SK-N-SH (cell line): Measurements from ENCODE around the gene IPO8. TPM values are rescaled to one million over a fixed set of nuclear protein-coding genes. Genes with fewer than 3 reads are reported as not detected.
"Not testable (repeated sequence)": the region's sequence is repeated elsewhere in the genome, so short reads cannot be mapped to it uniquely, and the experiment has no call there.

Experiments
- CTCF ChIA-PET: fragments of 300-600, 350-600 bp; formaldehyde crosslinking; extraction: SDS; loops from one replicate; lab custom pipeline; 2021; lab: Yijun Ruan, JAX
- POLR2A ChIA-PET: fragments of 350-600 bp; sonication (Branson Sonifier 250); formaldehyde crosslinking; extraction: SDS; loops from one replicate; lab custom pipeline; 2020; ENCODE audit warnings: antibody characterized with exemption, inconsistent platforms; lab: Yijun Ruan, JAX
- DNase-seq: peaks from one replicate; pipeline ENCODE4 v3.0.0; 2012
- H2AFZ ChIP-seq: fragments of 200-600 bp; sonication (generic); 2 replicates; pipeline ENCODE4 v1.8.1; 2016; ENCODE audit warnings: antibody characterized with exemption, mild to moderate bottlenecking, low read depth
- H3F3A ChIP-seq: fragments of 200-600 bp; sonication (generic); replicated peaks from 2 replicates; pipeline ENCODE3; 2016; ENCODE audit warnings: antibody characterized with exemption, mild to moderate bottlenecking; ENCODE audit not compliant: insufficient read depth
- H3K27ac ChIP-seq, 2 experiments: fragments of 200-500 bp in 1 of 2; fragments of 200-600 bp in 1 of 2; sonication (Bioruptor generic) in 1 of 2; sonication (generic), shearing (Covaris generic) in 1 of 2; 2 replicates each; pipeline versions ENCODE4 v1.5.1 to v1.6.1; 2014 to 2016; ENCODE audit warnings: low read depth in 2 of 2, inconsistent platforms in 1 of 2, low read length in 1 of 2, mild to moderate bottlenecking in 1 of 2, mixed read lengths in 1 of 2
- H3K27me3 ChIP-seq: fragments of 200-600 bp; sonication (generic), shearing (Covaris generic); 2 replicates; pipeline ENCODE4 v1.6.1; 2016; ENCODE audit warnings: mixed run types; ENCODE audit not compliant: insufficient read depth
- H3K36me3 ChIP-seq, 2 experiments: fragments of 200-500 bp in 1 of 2; fragments of 200-600 bp in 1 of 2; sonication (Bioruptor generic) in 1 of 2; sonication (generic) in 1 of 2; replicated peaks in 1 of 2; 2 replicates each; pipeline versions ENCODE3 to v1.5.1; 2014 to 2016; ENCODE audit warnings: low read length in 1 of 2, mild to moderate bottlenecking in 1 of 2; ENCODE audit not compliant: insufficient read depth in 2 of 2, control insufficient read depth in 1 of 2
- H3K4me1 ChIP-seq, 2 experiments: fragments of 200-500 bp in 1 of 2; fragments of 200-600 bp in 1 of 2; sonication (Bioruptor generic) in 1 of 2; sonication (generic), shearing (Covaris generic) in 1 of 2; 2 replicates each; pipeline versions ENCODE4 v1.5.1 to v1.6.1; 2014 to 2016; ENCODE audit warnings: low read depth in 1 of 2, low read length in 1 of 2, mixed run types in 1 of 2; ENCODE audit not compliant: insufficient read depth in 2 of 2, control insufficient read depth in 1 of 2
- H3K4me2 ChIP-seq: fragments of 200-600 bp; sonication (generic), shearing (Covaris generic); 2 replicates; pipeline ENCODE4 v1.6.1; 2017; ENCODE audit warnings: mixed run types
- H3K4me3 ChIP-seq, 2 experiments: fragments of 200-500 bp in 1 of 2; fragments of 200-600 bp in 1 of 2; sonication (Bioruptor generic) in 1 of 2; sonication (generic), shearing (Covaris generic) in 1 of 2; 2 replicates each; pipeline versions ENCODE4 v1.5.1 to v1.8.1; 2014 to 2016; ENCODE audit warnings: low read depth in 2 of 2, inconsistent platforms in 1 of 2, low read length in 1 of 2, mild to moderate bottlenecking in 1 of 2, mixed read lengths in 1 of 2, moderate library complexity in 1 of 2
- H3K79me2 ChIP-seq: fragments of 200-600 bp; sonication (generic); 2 replicates; pipeline ENCODE4 v1.8.1; 2017; ENCODE audit warnings: mild to moderate bottlenecking; ENCODE audit not compliant: insufficient read depth
- H3K9ac ChIP-seq: fragments of 200-600 bp; sonication (generic); 2 replicates; pipeline ENCODE4 v1.6.1; 2017; ENCODE audit warnings: mixed run types
- H3K9me2 ChIP-seq: fragments of 200-600 bp; sonication (generic); 2 replicates; pipeline ENCODE4 v1.6.1; 2017; ENCODE audit warnings: mixed run types
- H3K9me3 ChIP-seq: fragments of 200-600 bp; sonication (generic); 2 replicates; pipeline ENCODE4 v1.6.1; 2017; ENCODE audit warnings: mixed run types, mild to moderate bottlenecking, moderate library complexity
- H4K20me1 ChIP-seq: fragments of 200-600 bp; sonication (generic); 2 replicates; pipeline ENCODE4 v1.6.1; 2017; ENCODE audit warnings: mild to moderate bottlenecking, mixed run types; ENCODE audit not compliant: insufficient read depth
- CHD2 ChIP-seq: fragments of 150-350 bp; IDR thresholded peaks from 2 replicates; pipeline ENCODE4 v1.6.1; 2018; ENCODE audit warnings: low read length; ENCODE audit not compliant: partially characterized antibody
- ELF1 ChIP-seq: IDR thresholded peaks from 2 replicates; pipeline ENCODE4 v1.4.0; 2012
- FOSL2 ChIP-seq: IDR thresholded peaks from 2 replicates; pipeline ENCODE4 v1.4.0; 2012; ENCODE audit warnings: low read depth, mild to moderate bottlenecking, moderate library complexity, borderline replicate concordance
- FOXJ3 ChIP-seq: sonication (generic); formaldehyde crosslinking; IDR thresholded peaks from 2 replicates; pipeline ENCODE4 v1.5.1; 2020; ENCODE audit warnings: mild to moderate bottlenecking, missing genetic modification reagents
- FOXM1 ChIP-seq: IDR thresholded peaks from 2 replicates; pipeline ENCODE4 v1.4.0; 2012; ENCODE audit warnings: low read depth, mild to moderate bottlenecking
- GABPA ChIP-seq: IDR thresholded peaks from 2 replicates; pipeline ENCODE4 v1.4.0; 2012; ENCODE audit warnings: low read depth, mild to moderate bottlenecking
- GATA2 ChIP-seq: sonication (generic); formaldehyde crosslinking; IDR thresholded peaks from 2 replicates; pipeline ENCODE4 v1.5.0; 2020; ENCODE audit warnings: mild to moderate bottlenecking, missing genetic modification reagents
- MAX ChIP-seq: IDR thresholded peaks from 2 replicates; pipeline ENCODE4 v1.4.0; 2012; ENCODE audit warnings: low read depth
- MEF2A ChIP-seq: IDR thresholded peaks from 2 replicates; pipeline ENCODE4 v1.4.0; 2012; ENCODE audit warnings: low read depth, borderline replicate concordance
- MXI1 ChIP-seq: IDR thresholded peaks from 2 replicates; pipeline ENCODE4 v1.6.1; 2012; ENCODE audit warnings: mild to moderate bottlenecking, low read depth, low read length, improper control_type of control experiment
- NFIC ChIP-seq: IDR thresholded peaks from 2 replicates; pipeline ENCODE4 v1.4.0; 2012; ENCODE audit warnings: borderline replicate concordance
- POLR2AphosphoS5 ChIP-seq: IDR thresholded peaks from 2 replicates; pipeline ENCODE4 v1.6.1; 2012; ENCODE audit warnings: low read depth, low read length
- RCOR1 ChIP-seq: fragments of 150-350 bp; IDR thresholded peaks from 2 replicates; pipeline ENCODE4 v1.6.1; 2017; ENCODE audit warnings: antibody characterized with exemption, low read length
- REST ChIP-seq: IDR thresholded peaks from 2 replicates; pipeline ENCODE4 v1.6.1; 2012; ENCODE audit warnings: mild to moderate bottlenecking, low read depth, low read length, moderate library complexity
- RFX5 ChIP-seq: IDR thresholded peaks from 2 replicates; pipeline ENCODE4 v1.6.1; 2012; ENCODE audit warnings: mild to moderate bottlenecking, improper control_type of control experiment, low read length
- RXRA ChIP-seq: IDR thresholded peaks from 2 replicates; pipeline ENCODE4 v1.4.0; 2012; ENCODE audit warnings: low read depth, mild to moderate bottlenecking, borderline replicate concordance
- USF2 ChIP-seq: fragments of 150-350 bp; IDR thresholded peaks from 2 replicates; pipeline ENCODE4 v1.6.1; 2017; ENCODE audit warnings: antibody characterized with exemption, low read length, low read depth, borderline replicate concordance
- YY1 ChIP-seq: IDR thresholded peaks from 2 replicates; pipeline ENCODE4 v1.4.0; 2012; ENCODE audit warnings: low read depth, mild to moderate bottlenecking
- WGBS: methylation state at CpG from one replicate; pipeline ENCODE4 v1.1.6; 2017; ENCODE audit warnings: low lambda C conversion rate; 5-methylcytosine and 5-hydroxymethylcytosine counted together
- polyA plus RNA-seq, 3 experiments: library from polyadenylated mRNA; depleted of rRNA; stranded (reverse); fragments of >200 nt; gene quantifications; 2 replicates each; pipeline ENCODE4 v1.2.3, GENCODE V29; 2012

The IPO8 gene
- polyA plus RNA-seq, 1 of the 3 experiments (the other 2 are of a cell fraction): 5.8 TPM

- no peak overlapping the region for H2AFZ ChIP-seq
- no peaks in the 10 kb centered on the region for H3F3A ChIP-seq
- WGBS: 42% methylated on average over 1 of the region's 1 CpG
- TF ChIP-seq FOXJ3 (CRISPR knock-in tag) (no peak), YY1 (no peak), MXI1 (no peak), NFIC (no peak), FOSL2 (no peak), USF2 (no peak), RCOR1 (no peak), RFX5 (no peak), MEF2A (no peak), RXRA (no peak), REST (no peak), POLR2AphosphoS5 (no peak), FOXM1 (no peak), GABPA (no peak), MAX (no peak), ELF1 (no peak), CHD2 (no peak), GATA2 (CRISPR knock-in tag) (no peak)
- H3K9me2 ChIP-seq: no peaks in the 10 kb centered on the region
- H3K4me1 ChIP-seq: no peaks in the 10 kb centered on the region
- POLR2A ChIA-PET: no interaction called here
- no peak overlapping the region for H3K27ac ChIP-seq
- H3K36me3 ChIP-seq: no peaks in the 10 kb centered on the region
- no peaks in the 10 kb centered on the region for H4K20me1 ChIP-seq
- CTCF ChIA-PET: no interaction called here
- no peaks in the 10 kb centered on the region for H3K9me3 ChIP-seq
- H3K4me3 ChIP-seq: no peak overlapping the region
- H3K9ac ChIP-seq: no peak overlapping the region
- no peak overlapping the region for H3K4me2 ChIP-seq
- H3K27me3 ChIP-seq: no peaks in the 10 kb centered on the region
- no peaks in the 10 kb centered on the region for H3K79me2 ChIP-seq
- DNase-seq: no peak
Measured at GRCh38 chr12:30594509-30594908, 101.2 kb downstream of the IPO8 start.

GRCh38 chr12:30588572-30588971 is 107.1 kb downstream of the IPO8 start:
- H3K9ac ChIP-seq, H3K79me2 ChIP-seq, H3K36me3 ChIP-seq, POLR2A ChIA-PET, H3K27ac ChIP-seq, H3K27me3 ChIP-seq, H2AFZ ChIP-seq, CTCF ChIA-PET, H3K4me1 ChIP-seq, H3K9me2 ChIP-seq, H3F3A ChIP-seq, H3K4me3 ChIP-seq, DNase-seq, H4K20me1 ChIP-seq, H3K4me2 ChIP-seq, H3K9me3 ChIP-seq: not testable (repeated sequence)
- WGBS: 20% methylated on average over 1 of the region's 13 CpGs
